HG03064 (cell line): ENCODE results near the gene ATXN2.
"Not testable (repeated sequence)": the region's sequence is repeated elsewhere in the genome, so short reads cannot be mapped to it uniquely, and the experiment has no call there.

Experiments used
- ATAC-seq: cut with Tn5 transposase; IDR thresholded peaks from one replicate; pipeline ENCODE4 v1.9.1; 2021; ENCODE audit warnings: low read depth; ENCODE audit not compliant: unreplicated experiment

The ATXN2 gene

GRCh38 chr12:111602348-111602747 is 3.2 kb upstream of the ATXN2 start:
- ATAC-seq, result no peak

- not testable (repeated sequence) for ATAC-seq
Observed at GRCh38 chr12:111600986-111601385, 1.9 kb upstream of the ATXN2 start.

DNA sequence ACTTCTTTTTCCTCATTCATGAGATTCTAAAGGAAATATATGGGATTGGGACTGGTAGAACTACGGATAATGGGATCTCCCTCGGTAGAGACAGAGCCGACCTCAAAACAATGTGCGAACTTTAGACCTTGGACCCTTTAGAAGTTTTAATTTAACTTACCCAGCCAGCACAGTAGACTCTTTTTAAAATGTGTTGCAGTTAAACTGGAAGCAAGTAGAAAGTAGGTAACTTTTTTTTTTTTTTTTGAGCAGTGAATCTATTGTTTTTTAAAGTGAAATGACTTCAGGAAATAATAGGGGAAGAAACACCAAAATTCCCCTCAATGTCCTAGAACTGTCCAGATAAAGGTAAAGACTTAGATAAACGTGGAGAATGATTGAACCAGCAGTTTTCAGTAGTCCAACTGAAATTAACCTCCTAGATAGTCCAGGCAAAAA is 1.1 kb upstream of the ATXN2 start:
- no peak for ATAC-seq

- ATAC-seq, result peak; percentile 58
Observed at GRCh38 chr12:111599453-111600204, 514 bp upstream of the ATXN2 start.

GRCh38 chr12:111597831-111598636 is 1.1 kb downstream of the ATXN2 start:
- peak; percentile 9 for ATAC-seq

DNA sequence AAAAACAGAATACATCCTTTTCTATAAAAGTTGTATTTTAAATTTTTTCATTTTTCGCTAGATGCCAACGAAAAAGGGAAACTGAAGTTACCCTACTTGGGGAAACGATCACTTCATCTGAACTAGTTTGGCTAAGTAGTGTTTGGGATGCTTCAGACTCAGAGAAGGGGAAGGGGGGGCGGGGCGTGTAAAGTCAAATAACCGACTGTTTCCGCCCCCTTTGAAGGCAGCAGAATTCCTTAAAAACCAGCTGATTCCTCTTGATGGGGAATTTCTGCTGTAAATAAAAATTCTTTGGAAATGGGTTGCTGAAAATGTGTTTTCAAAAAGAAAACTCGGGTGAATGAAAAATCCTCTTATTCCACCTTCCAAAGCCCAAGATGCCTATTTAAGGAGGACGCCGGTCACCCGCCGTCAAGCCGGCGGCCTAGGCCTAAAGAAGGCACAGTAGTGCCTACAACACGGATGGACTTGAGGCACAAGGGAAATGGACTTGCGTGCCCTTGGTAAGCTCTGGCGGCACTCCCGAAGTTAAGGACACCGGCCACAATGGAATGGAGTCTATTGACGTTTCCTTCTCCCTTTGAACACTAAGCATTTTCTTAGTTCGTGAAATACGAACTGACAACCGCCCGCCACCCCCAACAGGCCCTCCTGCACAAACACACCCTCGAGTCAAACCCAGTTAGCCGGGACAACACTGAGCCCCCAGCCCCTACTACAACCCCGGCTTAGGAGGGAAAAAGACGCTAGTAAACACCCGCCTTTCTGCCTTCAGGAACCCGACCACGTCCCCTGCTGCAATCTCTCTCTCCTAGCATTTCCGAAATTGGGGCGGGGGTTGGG is 1.9 kb downstream of the ATXN2 start:
- no peak for ATAC-seq

DNA sequence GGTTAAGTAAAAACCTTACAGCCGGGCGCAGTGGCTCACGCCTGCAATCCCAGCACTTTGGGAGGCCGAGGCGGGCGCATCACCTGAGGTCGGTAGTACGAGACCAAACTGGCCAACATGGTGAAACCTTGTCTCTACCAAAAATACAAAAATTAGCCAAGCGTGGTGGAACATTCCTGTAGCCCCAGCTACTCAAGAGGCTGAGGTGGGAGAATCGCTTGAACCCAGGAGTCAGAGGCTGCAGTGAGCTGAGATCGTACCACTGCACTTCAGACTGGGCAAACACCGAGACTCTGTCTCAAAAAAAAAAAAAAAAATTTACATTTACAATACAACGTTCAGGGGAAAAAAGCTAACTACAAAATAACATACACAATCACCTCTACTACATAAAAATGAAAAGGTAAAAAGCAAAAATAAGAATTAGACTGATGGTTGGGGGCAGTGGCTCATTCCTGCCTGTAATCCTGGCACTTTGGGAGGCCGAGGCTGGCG is 3.7 kb downstream of the ATXN2 start:
- ATAC-seq, result not testable (repeated sequence)

GRCh38 chr12:111591399-111592010 is 7.6 kb downstream of the ATXN2 start:
- not testable (repeated sequence) for ATAC-seq

GRCh38 chr12:111590552-111590951 is 8.6 kb downstream of the ATXN2 start:
- ATAC-seq, result no peak

DNA sequence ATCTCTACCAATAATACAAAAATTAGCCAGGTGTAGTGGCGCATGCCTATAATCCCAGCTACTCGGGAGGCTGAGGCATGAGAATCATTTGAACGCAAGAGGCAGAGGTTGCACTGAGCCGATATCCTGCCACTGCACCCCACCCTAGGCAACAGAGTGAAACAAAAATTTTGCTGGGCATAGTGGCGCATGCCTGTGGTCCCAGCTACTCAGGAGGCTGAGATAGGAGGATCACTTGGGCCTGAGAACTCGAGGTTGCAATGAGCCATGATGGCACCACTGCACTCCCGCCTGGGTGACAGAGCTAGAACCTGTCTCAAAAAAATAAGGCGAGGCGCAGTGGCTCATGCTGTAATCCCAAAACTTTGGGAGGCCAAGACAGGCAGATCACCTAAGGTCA is 9.5 kb downstream of the ATXN2 start:
- no peak for ATAC-seq

DNA sequence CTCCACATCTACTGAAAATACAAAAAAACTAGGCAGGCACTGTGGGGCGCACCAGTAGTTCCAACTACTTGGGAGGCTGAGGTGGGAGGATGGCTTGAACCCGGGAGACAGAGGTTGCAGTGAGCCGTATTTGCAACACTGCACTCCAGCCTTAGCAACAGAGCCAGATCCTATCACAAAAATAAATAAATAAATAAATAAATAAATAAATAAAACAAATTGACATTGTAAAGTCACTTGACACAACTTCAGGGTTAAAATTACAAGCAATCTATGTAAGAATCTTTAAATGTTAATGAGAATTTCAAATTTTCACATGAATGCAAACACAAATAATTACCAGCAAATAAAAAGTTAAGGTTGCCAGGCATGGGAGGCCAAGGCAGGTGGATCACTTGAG is 11.1 kb downstream of the ATXN2 start:
- ATAC-seq, result no peak

GRCh38 chr12:111586986-111587385 is 12.1 kb downstream of the ATXN2 start:
- no peak for ATAC-seq

GRCh38 chr12:111585690-111586089 is 13.4 kb downstream of the ATXN2 start:
- no peak for ATAC-seq

DNA sequence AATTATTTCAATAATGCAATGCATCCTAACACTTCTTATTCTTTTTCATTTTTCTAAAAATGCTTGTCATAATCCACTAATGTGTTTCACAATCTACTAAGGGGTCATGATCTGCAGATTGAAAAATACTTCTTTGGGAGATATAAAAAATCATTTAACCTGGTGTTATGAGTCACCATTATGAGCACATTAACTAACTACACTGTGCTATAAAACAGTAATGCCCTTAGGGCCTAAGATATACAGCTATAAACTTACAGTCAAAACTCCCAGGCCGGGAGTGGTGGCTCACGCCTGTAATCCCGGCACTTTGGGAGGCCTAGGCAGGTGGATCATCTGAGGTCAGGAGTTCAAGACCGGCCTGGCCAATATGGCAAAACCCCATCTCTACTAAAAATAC is 14.2 kb downstream of the ATXN2 start:
- no peak for ATAC-seq

DNA sequence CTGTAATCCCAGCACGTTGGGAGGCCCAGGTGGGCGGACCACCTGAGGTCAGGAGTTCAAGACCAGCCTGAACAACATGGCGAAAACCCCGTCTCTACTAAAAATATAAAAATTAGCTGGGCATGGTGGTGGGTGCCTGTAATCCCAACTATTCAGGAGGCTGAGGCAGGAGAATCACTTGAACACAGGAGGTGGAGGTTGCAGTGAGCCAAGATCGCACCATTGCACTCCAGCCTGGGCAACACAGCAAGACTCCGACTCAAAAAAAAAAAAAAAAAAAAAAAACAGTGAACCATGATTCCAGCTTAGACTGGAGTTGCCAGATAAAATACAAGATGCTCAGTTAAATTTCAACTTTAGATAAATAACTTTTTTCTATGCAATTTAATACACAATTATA is 15.6 kb downstream of the ATXN2 start:
- not testable (repeated sequence) for ATAC-seq

- ATAC-seq, result no peak
Observed at GRCh38 chr12:111582133-111582747, 16.9 kb downstream of the ATXN2 start.

DNA sequence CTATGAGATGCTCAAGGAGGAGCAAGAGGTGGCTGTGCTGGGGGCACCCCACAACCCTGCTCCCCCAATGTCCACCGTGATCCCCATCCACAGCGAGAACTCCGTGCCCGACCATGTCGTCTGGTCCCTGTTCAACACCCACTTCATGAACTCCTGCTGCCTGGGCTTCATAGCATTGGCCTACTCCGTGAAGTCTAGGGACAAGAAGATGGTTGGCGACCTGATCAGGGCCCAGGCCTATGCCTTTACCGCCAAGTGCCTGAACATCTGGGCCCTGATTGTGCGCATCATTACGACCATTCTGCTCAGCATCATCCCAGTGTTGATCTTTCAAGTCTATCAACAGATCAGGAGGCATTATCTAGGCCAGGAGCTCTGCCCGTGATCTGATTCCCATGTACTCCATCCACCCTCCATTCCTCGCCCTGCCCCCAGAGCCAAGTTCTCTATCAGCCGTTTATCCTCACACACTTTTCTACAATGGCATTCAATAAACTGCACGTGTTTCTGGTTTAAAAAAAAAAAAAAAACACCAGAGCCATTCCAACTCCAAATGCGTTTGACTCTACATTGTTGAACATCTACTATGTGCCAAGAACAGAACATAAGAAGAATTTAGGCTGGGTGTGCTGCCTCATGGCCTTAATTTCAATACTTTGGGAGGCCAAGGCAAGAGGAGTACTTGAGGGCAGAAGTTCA is 17.5 kb downstream of the ATXN2 start:
- ATAC-seq, result no peak

GRCh38 chr12:111580737-111581136 is 18.4 kb downstream of the ATXN2 start:
- ATAC-seq, result no peak

DNA sequence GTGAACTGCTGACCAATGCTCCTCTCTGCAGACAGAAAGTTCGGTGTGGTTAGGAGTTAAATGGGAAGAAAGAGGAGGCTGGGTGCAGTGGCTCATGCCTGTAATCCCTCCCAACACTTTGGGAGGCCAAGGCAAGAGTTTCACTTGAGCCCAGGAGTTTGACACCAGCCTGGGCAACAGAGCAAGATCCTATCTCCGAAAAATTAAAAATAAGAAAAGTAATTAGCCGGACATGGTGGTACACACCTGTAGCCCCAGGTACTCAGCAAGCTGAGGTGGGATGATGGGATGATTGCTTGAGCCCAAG is 19.0 kb downstream of the ATXN2 start:
- ATAC-seq, result no peak

DNA sequence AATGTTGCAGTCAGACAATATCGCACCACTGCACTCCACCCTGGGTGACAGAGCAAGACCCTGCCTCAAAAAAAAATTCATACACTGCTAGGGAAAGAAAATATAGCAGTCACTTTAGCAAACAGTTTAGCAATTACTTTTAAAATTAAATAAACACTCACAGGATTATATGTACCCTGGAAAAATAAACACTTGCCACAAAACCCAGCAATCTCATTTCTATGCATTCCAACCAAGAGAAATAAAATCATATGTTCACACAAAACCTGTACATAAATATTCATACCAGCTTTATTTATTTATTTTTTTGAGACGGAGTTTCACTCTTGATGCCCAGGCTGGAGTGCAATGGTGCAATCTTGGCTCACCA is 20.2 kb downstream of the ATXN2 start:
- no peak for ATAC-seq
